ENCODE results near the gene SLC6A18. TPM values are rescaled to one million over a fixed set of nuclear protein-coding genes. Genes with fewer than 3 reads are reported as not detected.

Gene SLC6A18
- polyA plus RNA-seq, 1 of the 3 experiments (the other 2 are of a cell fraction), result not detected

DNA sequence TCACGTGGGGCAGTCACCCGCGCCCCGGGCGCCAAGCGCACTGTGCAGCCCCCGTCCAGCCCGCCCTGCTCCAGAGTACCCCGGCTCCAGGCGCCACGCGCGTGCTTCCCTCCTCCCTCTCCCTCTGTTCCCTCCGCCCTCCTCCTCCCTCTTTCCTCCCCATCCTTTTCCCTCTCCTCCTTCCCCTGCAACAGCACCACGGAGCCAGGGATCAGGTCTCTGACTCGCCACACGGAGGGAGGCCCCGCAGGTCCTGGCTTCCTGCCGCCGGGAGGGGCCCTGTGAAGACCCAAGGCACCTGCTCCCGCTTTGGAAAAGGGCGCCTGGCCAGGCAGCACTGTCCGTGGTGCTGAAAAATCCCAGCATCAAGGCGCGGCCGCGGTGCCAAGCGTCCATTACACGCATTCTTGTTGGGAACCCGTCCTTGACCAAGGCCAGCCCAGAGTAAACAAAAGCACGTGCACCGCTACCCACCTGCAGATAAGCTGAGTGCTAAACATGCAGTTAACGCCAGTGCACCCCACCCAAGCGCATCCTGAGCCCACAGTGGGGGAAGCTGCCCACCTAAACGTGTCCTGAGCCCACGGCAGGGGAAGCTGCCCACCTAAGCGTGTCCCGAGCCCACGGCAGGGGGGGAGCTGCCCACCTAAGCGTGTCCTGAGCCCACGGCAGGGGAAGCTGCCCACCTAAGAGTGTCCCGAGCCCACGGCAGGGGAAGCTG is 21.7 kb downstream of the SLC6A18 start:
- Histone ChIP-seq H3K79me2 (ENCODE audit: insufficient read depth) (no peaks in the 10 kb centered on the region), H3K4me3 (ENCODE audit: low read depth in 2 of 2, low read length in 1 of 2) (no peak overlapping the region; a peak in 1 of 4 replicates), H3K9ac (no peak overlapping the region), H3K27me3 (ENCODE audit: insufficient read depth) (peaks cover 10% of the 10 kb centered on the region; the same call in 1 of the 2 replicates), H3K9me2 (no peaks in the 10 kb centered on the region), H3K9me3 (no peaks in the 10 kb centered on the region), H3K27ac (ENCODE audit: low read depth in 2 of 2, low read length in 1 of 2) (no peak overlapping the region), H3K36me3 (replicated peaks in 1 of 2; ENCODE audit: control insufficient read depth in 1 of 2, insufficient read depth in 2 of 2, low read length in 1 of 2) (no peaks in the 10 kb centered on the region), H3K4me2 (no peak overlapping the region), H4K20me1 (ENCODE audit: insufficient read depth) (no peaks in the 10 kb centered on the region), H3F3A (replicated peaks; ENCODE audit: insufficient read depth) (no peaks in the 10 kb centered on the region), H3K4me1 (ENCODE audit: control insufficient read depth in 1 of 2, insufficient read depth in 2 of 2, low read depth in 1 of 2, low read length in 1 of 2) (no peaks in the 10 kb centered on the region; a peak in 1 of 4 replicates), H2AFZ (ENCODE audit: low read depth) (no peak overlapping the region)
- peak; percentile 52 for DNase-seq
- 5% methylated on average over 27 of the region's 43 CpGs for WGBS (ENCODE audit: low lambda C conversion rate)
- POLR2A ChIA-PET, result no interaction called here
- CTCF ChIA-PET, result interaction anchor here (1.4 to 2.8 kb wide), 2 partner anchors 19 to 73 kb away, joined by 3 to 12 read pairs; no protein-coding TSS in a partner anchor
- no peak for TF ChIP-seq NRF1 (IDR thresholded peaks at IDR 0.05; ENCODE audit: low read depth, low read length)
- TF ChIP-seq, protein P1, sequence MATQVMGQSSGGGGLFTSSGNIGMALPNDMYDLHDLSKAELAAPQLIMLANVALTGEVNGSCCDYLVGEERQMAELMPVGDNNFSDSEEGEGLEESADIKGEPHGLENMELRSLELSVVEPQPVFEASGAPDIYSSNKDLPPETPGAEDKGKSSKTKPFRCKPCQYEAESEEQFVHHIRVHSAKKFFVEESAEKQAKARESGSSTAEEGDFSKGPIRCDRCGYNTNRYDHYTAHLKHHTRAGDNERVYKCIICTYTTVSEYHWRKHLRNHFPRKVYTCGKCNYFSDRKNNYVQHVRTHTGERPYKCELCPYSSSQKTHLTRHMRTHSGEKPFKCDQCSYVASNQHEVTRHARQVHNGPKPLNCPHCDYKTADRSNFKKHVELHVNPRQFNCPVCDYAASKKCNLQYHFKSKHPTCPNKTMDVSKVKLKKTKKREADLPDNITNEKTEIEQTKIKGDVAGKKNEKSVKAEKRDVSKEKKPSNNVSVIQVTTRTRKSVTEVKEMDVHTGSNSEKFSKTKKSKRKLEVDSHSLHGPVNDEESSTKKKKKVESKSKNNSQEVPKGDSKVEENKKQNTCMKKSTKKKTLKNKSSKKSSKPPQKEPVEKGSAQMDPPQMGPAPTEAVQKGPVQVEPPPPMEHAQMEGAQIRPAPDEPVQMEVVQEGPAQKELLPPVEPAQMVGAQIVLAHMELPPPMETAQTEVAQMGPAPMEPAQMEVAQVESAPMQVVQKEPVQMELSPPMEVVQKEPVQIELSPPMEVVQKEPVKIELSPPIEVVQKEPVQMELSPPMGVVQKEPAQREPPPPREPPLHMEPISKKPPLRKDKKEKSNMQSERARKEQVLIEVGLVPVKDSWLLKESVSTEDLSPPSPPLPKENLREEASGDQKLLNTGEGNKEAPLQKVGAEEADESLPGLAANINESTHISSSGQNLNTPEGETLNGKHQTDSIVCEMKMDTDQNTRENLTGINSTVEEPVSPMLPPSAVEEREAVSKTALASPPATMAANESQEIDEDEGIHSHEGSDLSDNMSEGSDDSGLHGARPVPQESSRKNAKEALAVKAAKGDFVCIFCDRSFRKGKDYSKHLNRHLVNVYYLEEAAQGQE (IDR thresholded peaks at IDR 0.05; ENCODE audit: low read depth, low read length), result peak; percentile 96
- TF ChIP-seq FOSL2 (IDR thresholded peaks at IDR 0.05; ENCODE audit: borderline replicate concordance, low read depth), result no peak
- no peak for TF ChIP-seq EZH2phosphoT487 (IDR thresholded peaks at IDR 0.05; ENCODE audit: borderline replicate concordance, low read depth)
- TF ChIP-seq NFIC (IDR thresholded peaks at IDR 0.05; ENCODE audit: borderline replicate concordance), result 0 out of 2 replicates have a peak, but pooled peaks have one; percentile 7

GRCh38 chr5:1247811-1248210 is 22.6 kb downstream of the SLC6A18 start:
- 13% methylated on average over 3 of the region's 6 CpGs for WGBS (ENCODE audit: low lambda C conversion rate)
- POLR2A ChIA-PET, result no interaction called here

More at GRCh38 chr5:1247811-1248210, 22.6 kb downstream of the SLC6A18 start:
- H3K27me3 ChIP-seq (ENCODE audit: insufficient read depth), result peaks cover 10% of the 10 kb centered on the region; the same call in 1 of the 2 replicates
- no peak overlapping the region for H3K4me2 ChIP-seq
- H2AFZ ChIP-seq (ENCODE audit: low read depth), result no peak overlapping the region
- no peaks in the 10 kb centered on the region for H3K9me2 ChIP-seq
- TF ChIP-seq FOXJ3 (CRISPR knock-in tag; IDR thresholded peaks at IDR 0.05) (no peak), MEF2A (IDR thresholded peaks at IDR 0.05; ENCODE audit: borderline replicate concordance, low read depth) (no peak), GATA2 (CRISPR knock-in tag; IDR thresholded peaks at IDR 0.05) (no peak), EP300 (IDR thresholded peaks at IDR 0.05; ENCODE audit: borderline replicate concordance in 1 of 2, low read depth in 1 of 2, low read length in 1 of 2) (no peak), RCOR1 (IDR thresholded peaks at IDR 0.05; ENCODE audit: low read length) (no peak), RAD21 (IDR thresholded peaks at IDR 0.05; ENCODE audit: low read length) (no peak)
- TF ChIP-seq, protein P2, sequence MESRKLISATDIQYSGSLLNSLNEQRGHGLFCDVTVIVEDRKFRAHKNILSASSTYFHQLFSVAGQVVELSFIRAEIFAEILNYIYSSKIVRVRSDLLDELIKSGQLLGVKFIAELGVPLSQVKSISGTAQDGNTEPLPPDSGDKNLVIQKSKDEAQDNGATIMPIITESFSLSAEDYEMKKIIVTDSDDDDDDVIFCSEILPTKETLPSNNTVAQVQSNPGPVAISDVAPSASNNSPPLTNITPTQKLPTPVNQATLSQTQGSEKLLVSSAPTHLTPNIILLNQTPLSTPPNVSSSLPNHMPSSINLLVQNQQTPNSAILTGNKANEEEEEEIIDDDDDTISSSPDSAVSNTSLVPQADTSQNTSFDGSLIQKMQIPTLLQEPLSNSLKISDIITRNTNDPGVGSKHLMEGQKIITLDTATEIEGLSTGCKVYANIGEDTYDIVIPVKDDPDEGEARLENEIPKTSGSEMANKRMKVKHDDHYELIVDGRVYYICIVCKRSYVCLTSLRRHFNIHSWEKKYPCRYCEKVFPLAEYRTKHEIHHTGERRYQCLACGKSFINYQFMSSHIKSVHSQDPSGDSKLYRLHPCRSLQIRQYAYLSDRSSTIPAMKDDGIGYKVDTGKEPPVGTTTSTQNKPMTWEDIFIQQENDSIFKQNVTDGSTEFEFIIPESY (IDR thresholded peaks at IDR 0.05; ENCODE audit: borderline replicate concordance, low read depth), result no peak
- TF ChIP-seq, protein P1 (IDR thresholded peaks at IDR 0.05; ENCODE audit: low read depth, low read length), result no peak
- no peak overlapping the region for H3K27ac ChIP-seq (ENCODE audit: low read depth in 2 of 2, low read length in 1 of 2)
- no peaks in the 10 kb centered on the region for H3F3A ChIP-seq (replicated peaks; ENCODE audit: insufficient read depth)
- H3K9ac ChIP-seq, result no peak overlapping the region
- H4K20me1 ChIP-seq (ENCODE audit: insufficient read depth), result no peaks in the 10 kb centered on the region
- CTCF ChIA-PET, result interaction anchor here (0.8 to 1.4 kb wide), 2 partner anchors 20 to 80 kb away, joined by 3 read pairs; no protein-coding TSS in a partner anchor
- H3K79me2 ChIP-seq (ENCODE audit: insufficient read depth), result no peaks in the 10 kb centered on the region
- no peak overlapping the region for H3K4me3 ChIP-seq (ENCODE audit: low read depth in 2 of 2, low read length in 1 of 2)
- H3K36me3 ChIP-seq (replicated peaks in 1 of 2; ENCODE audit: control insufficient read depth in 1 of 2, insufficient read depth in 2 of 2, low read length in 1 of 2), result no peaks in the 10 kb centered on the region
- H3K4me1 ChIP-seq (ENCODE audit: control insufficient read depth in 1 of 2, insufficient read depth in 2 of 2, low read depth in 1 of 2, low read length in 1 of 2), result no peaks in the 10 kb centered on the region; a peak in 1 of 4 replicates
- no peaks in the 10 kb centered on the region for H3K9me3 ChIP-seq
- no peak for DNase-seq

Measured in SK-N-SH (cell line).